K562 (cell line): ENCODE measurements around the gene OR7A17. TPM values are rescaled to one million over a fixed set of nuclear protein-coding genes. Genes with fewer than 3 reads are reported as not detected.

Experiments
- CC2D1A ChIP-seq: fragments of 450-650 bp; IDR thresholded peaks from 2 replicates; pipeline ENCODE4 v1.6.1; 2017; ENCODE audit warnings: mild to moderate bottlenecking
- ELF4 ChIP-seq: fragments of 450-650 bp; formaldehyde crosslinking; IDR thresholded peaks from 2 replicates; pipeline ENCODE4 v1.4.0; 2022; ENCODE audit warnings: missing genetic modification characterization
- FOXM1 ChIP-seq, 2 experiments: fragments of 450-650 bp in 1 of 2; sonication (generic) in 1 of 2; formaldehyde crosslinking in 1 of 2; IDR thresholded peaks; 2 replicates each; pipeline versions ENCODE4 v1.6.1 to v1.9.0; 2017 to 2022; ENCODE audit warnings: low read depth in 2 of 2, mild to moderate bottlenecking in 2 of 2, missing genetic modification reagents in 1 of 2, moderate library complexity in 1 of 2
- HDAC2 ChIP-seq: fragments of 450-650 bp; IDR thresholded peaks from 2 replicates; pipeline ENCODE4 v1.6.1; 2016; ENCODE audit warnings: mild to moderate bottlenecking
- HMG20A ChIP-seq: fragments of 450-650 bp; formaldehyde crosslinking; conservative IDR thresholded peaks from 2 replicates; pipeline ENCODE4 v1.4.0; 2020; ENCODE audit warnings: mild to moderate bottlenecking, mixed read lengths
- HNRNPL ChIP-seq: fragments of 200-400 bp; formaldehyde crosslinking; IDR thresholded peaks from 2 replicates; pipeline ENCODE4 v1.6.1; 2017; ENCODE audit warnings: low read depth, mild to moderate bottlenecking, low read length
- NCOR1 ChIP-seq: fragments of 450-650 bp; IDR thresholded peaks from 2 replicates; pipeline ENCODE4 v1.6.1; 2016; ENCODE audit warnings: mild to moderate bottlenecking, moderate library complexity
- PHB2 ChIP-seq: fragments of 450-650 bp; IDR thresholded peaks from 2 replicates; pipeline ENCODE4 v1.6.1; 2017; ENCODE audit warnings: low read depth
- POLR3A ChIP-seq: IDR thresholded peaks from 2 replicates; pipeline ENCODE4 v1.6.1; 2011; ENCODE audit warnings: borderline replicate concordance, mild to moderate bottlenecking, moderate library complexity; ENCODE audit not compliant: insufficient read length, insufficient read depth; ENCODE audit errors: extremely low read depth
- PYGO2 ChIP-seq: fragments of 450-650 bp; IDR thresholded peaks from 2 replicates; pipeline ENCODE4 v1.6.1; 2016; ENCODE audit warnings: mild to moderate bottlenecking, missing genetic modification characterization, moderate library complexity, missing compliant biosample characterization
- RCOR1 ChIP-seq, 2 experiments: IDR thresholded peaks; 2 replicates each; pipeline ENCODE4 v1.6.1; 2012; ENCODE audit warnings: low read depth in 2 of 2, low read length in 2 of 2, borderline replicate concordance in 1 of 2, improper control_type of control experiment in 1 of 2
- SMARCE1 ChIP-seq: fragments of 450-650 bp; IDR thresholded peaks from 2 replicates; pipeline ENCODE4 v1.7.1; 2016; ENCODE audit warnings: mild to moderate bottlenecking
- SRF ChIP-seq, 2 experiments: fragments of 250-450, 450-650 bp in 1 of 2; sonication (Bioruptor Pico) in 1 of 2; sonication (generic) in 1 of 2; formaldehyde crosslinking; IDR thresholded peaks; 2 replicates each; pipeline versions ENCODE4 v1.5.0 to v1.5.1; 2020 to 2022; ENCODE audit warnings: mild to moderate bottlenecking in 1 of 2, missing genetic modification reagents in 1 of 2
- ZEB2 ChIP-seq: fragments of 450-650 bp; IDR thresholded peaks from 2 replicates; pipeline ENCODE4 v1.6.1; 2016
- ZNF316 ChIP-seq: fragments of 450-650 bp; IDR thresholded peaks from 2 replicates; pipeline ENCODE4 v1.6.1; 2016
- polyA plus RNA-seq, 8 experiments: library from polyadenylated mRNA; depleted of rRNA in 4 of 8; stranded (reverse) in 5 of 8; unstranded in 3 of 8; fragments of >200 nt; fragmentation: Nextera tagmentation in 2 of 8; fragmentation: Illumina TruSeq in 1 of 8; extraction: Ambion mirVana in 2 of 8; extraction: Trizol in 1 of 8; gene quantifications; 2 replicates each; pipeline versions ENCODE4 v1.2.1 to v1.2.3, GENCODE V29; 2011 to 2014; ENCODE audit warnings: inconsistent platforms in 1 of 8, missing spikeins in 1 of 8
- total RNA-seq, 7 experiments: library from RNA; depleted of rRNA in 6 of 7; stranded (reverse); fragments of >200 nt in 6 of 7; fragmentation: Illumina TruSeq in 2 of 7; extraction: Trizol in 2 of 7; gene quantifications; 2 replicates each; pipeline versions ENCODE4 v1.2.1 to v1.2.3, GENCODE V29; 2011 to 2021; ENCODE audit warnings: low replicate concordance in 1 of 7
- TF ChIP-seq, protein P1 (sequence below): fragments of 450-650 bp; IDR thresholded peaks from 2 replicates; pipeline ENCODE4 v1.6.1; 2016; ENCODE audit warnings: low read depth, mild to moderate bottlenecking, moderate library complexity

The OR7A17 gene
- total and polyA plus RNA-seq, 9 of the 15 experiments (the other 6 are each of a cell fraction or from before 2014, with no cell fraction given), result not detected

DNA sequence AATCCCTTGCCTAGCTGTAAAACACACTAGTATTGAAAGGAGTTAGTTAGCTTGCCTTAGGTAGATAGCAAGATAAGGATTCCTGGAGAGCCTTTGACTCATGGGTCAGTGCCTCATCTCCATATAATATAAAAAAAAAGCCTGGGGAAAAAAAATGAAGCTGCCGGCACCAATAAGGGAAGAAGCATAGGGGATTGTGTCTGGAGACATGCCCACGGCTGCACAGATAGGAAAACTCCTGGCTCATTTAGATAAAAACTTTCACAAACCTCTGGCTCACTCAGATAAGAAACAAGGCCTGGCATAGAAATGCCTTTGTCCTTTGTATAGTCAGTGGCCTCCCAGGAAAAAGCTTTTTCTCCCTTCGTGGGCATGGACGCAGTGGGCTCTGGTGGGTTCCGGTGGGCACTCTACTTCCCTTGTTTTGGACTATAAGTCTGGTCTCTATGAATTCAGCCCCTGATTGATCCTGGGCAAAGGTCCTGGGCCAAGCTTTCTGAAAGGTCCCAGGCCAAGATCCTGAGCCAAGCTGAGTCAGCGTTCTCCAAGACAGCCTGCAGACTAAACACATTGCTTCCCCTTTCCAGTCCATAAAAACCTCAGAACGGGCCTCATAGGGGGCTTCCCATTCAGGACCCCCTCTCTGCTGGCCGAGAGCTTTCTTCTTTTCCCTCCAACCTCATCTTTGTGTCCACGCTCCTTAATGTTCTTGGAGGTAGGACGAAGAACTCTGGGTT, 4.9 kb upstream of the OR7A17 start (continued):
- TF ChIP-seq NCOR1 (peak; percentile 90), SMARCE1 (peak; percentile 92), PHB2 (peak; percentile 64; the same call in 1 of the 2 replicates), ZEB2 (peak; percentile 68), CC2D1A (peak; percentile 75), SRF (CRISPR knock-in tag; IDR thresholded peaks at IDR 0.05) (peak in 1 of 2 experiments; percentile 63; a peak in 1 of 4 replicates), RCOR1 (IDR thresholded peaks at IDR 0.05; ENCODE audit: borderline replicate concordance in 1 of 2, low read depth in 2 of 2, low read length in 2 of 2) (peak in 1 of 2 experiments; percentile 81; a peak in 2 of 4 replicates), HDAC2 (peak; percentile 74; the same call in 1 of the 2 replicates), PYGO2 (tag) (0 out of 2 replicates have a peak, but pooled peaks have one; percentile 65), ZNF316 (peak; percentile 98), HMG20A (CRISPR knock-in tag) (no peak), HNRNPL (0 out of 2 replicates have a peak, but pooled peaks have one; percentile 44), POLR3A (no peak), ELF4 (CRISPR knock-in tag) (peak; percentile 59; the same call in 1 of the 2 replicates), FOXM1 (IDR thresholded peaks at IDR 0.05; ENCODE audit: low read depth) (peak; percentile 88), FOXM1 (CRISPR knock-in tag; IDR thresholded peaks at IDR 0.05; ENCODE audit: low read depth) (no peak)
- TF ChIP-seq, protein P1, sequence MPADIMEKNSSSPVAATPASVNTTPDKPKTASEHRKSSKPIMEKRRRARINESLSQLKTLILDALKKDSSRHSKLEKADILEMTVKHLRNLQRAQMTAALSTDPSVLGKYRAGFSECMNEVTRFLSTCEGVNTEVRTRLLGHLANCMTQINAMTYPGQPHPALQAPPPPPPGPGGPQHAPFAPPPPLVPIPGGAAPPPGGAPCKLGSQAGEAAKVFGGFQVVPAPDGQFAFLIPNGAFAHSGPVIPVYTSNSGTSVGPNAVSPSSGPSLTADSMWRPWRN, result peak; percentile 56; the same call in 1 of the 2 replicates
- TF ChIP-seq, all 486 proteins: peak for 76
